Astrocyte of the spinal cord (primary cell): ENCODE measurements around the gene ACTG1.

Experiments used
- DNase-seq: peaks from one replicate; pipeline ENCODE4 v3.0.0; 2011; ENCODE audit warnings: low read depth, low spot score
- H3K4me3 ChIP-seq: 2 replicates; pipeline ENCODE4 v1.5.1; 2011; ENCODE audit warnings: low read depth, mild to moderate bottlenecking, low read length, moderate library complexity
- in situ Hi-C: cut with HindIII; loops from 2 replicates; pipeline ENCODE4 v1.10.0; 2017; ENCODE audit warnings: low sequenced_read_pairs
- TF ChIP-seq, protein P1 (sequence below): IDR thresholded peaks from 2 replicates; pipeline ENCODE4 v1.5.1; 2012; ENCODE audit warnings: low read depth, mild to moderate bottlenecking, low read length, inconsistent platforms

ACTG1 gene

DNA sequence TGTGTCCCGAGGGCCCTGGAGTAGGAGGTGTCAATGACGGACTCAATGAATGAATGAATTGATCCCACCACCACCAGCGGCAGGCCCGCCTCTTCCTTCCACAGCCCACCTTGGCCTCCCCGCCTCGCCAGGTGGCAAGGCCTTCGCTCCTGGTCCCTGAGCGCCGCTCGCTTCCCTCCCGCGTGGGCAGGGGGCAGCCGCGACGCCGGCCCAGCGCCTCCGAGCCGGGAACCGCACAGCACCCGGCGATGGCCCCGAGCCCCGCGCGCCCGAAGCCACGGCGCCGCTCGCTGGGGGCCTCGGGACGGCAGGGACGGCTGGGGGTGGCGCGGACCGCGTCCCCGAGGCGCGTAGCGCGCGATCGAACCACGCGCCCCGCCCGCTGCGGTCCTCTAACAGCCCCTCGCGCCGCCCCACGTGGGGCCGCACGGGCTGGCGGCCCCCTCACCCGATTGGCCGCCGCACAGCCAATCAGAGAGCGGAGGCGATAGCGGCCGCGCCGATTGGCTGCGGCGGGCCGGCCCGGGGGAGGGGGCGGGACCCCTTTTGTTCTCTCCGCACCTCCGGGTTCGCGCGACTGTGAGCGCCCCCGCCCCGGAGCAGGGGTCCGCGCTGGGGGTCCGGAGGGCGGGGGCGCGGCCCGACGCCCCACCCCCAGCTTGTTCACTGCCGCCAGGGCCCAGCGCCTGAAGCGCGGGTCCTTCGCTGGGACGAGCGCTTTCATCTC lies 31.4 kb downstream of the ACTG1 start:
- in situ Hi-C loops, result no loop called here
- peak; percentile 69 for DNase-seq
- H3K4me3 ChIP-seq, result peak overlapping the region; percentile 34
- TF ChIP-seq, protein P1, sequence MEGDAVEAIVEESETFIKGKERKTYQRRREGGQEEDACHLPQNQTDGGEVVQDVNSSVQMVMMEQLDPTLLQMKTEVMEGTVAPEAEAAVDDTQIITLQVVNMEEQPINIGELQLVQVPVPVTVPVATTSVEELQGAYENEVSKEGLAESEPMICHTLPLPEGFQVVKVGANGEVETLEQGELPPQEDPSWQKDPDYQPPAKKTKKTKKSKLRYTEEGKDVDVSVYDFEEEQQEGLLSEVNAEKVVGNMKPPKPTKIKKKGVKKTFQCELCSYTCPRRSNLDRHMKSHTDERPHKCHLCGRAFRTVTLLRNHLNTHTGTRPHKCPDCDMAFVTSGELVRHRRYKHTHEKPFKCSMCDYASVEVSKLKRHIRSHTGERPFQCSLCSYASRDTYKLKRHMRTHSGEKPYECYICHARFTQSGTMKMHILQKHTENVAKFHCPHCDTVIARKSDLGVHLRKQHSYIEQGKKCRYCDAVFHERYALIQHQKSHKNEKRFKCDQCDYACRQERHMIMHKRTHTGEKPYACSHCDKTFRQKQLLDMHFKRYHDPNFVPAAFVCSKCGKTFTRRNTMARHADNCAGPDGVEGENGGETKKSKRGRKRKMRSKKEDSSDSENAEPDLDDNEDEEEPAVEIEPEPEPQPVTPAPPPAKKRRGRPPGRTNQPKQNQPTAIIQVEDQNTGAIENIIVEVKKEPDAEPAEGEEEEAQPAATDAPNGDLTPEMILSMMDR, result no peak

DNA sequence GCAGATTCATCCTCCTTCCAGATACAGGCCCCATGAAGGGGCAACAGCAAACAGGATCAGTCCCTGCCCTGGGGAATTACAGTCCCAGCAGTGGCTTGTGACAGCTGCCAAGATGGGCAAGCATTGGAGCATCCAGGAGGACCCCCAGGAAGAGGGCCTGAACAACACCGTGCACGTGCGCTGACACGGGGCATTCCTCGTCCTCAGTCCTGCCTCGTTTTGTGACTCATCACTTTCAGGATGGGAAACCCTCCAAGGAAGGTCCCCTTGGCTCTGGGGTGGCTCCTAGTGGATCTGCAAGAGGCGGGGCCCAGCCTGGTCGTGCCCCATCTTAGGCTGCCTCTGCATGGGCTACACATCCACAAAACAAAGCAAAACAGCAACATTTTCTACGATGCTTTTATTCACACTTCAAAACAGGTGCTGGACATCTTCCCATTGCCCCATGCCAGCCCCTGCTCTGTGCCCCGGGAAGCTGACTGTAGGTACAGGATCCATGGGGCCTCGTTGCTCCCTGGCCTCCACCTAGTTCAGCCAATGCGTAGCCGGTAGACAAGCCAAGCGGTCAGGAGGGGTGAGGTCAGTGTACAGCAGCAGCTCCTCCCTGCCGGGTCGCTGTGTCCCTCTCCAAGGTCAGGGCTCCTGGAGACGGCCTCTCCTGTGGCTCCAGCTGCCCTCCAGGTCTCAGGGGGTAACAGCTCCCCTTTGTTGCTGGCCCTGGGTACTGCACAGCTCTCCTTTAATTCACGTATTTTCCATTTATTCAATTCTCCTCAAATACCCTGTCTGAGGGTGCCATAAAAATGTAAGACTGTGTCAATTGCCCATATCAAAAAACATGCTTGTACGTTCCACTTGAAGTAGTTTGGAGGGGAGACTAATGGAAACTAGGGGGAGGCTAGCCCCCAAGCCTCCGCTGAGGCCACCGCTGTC lies 32.2 kb downstream of the ACTG1 start:
- peak; percentile 62 for DNase-seq
- in situ Hi-C loops, result no loop called here
- TF ChIP-seq, protein P1, result peak; percentile 24
- H3K4me3 ChIP-seq, result no peak overlapping the region

DNA sequence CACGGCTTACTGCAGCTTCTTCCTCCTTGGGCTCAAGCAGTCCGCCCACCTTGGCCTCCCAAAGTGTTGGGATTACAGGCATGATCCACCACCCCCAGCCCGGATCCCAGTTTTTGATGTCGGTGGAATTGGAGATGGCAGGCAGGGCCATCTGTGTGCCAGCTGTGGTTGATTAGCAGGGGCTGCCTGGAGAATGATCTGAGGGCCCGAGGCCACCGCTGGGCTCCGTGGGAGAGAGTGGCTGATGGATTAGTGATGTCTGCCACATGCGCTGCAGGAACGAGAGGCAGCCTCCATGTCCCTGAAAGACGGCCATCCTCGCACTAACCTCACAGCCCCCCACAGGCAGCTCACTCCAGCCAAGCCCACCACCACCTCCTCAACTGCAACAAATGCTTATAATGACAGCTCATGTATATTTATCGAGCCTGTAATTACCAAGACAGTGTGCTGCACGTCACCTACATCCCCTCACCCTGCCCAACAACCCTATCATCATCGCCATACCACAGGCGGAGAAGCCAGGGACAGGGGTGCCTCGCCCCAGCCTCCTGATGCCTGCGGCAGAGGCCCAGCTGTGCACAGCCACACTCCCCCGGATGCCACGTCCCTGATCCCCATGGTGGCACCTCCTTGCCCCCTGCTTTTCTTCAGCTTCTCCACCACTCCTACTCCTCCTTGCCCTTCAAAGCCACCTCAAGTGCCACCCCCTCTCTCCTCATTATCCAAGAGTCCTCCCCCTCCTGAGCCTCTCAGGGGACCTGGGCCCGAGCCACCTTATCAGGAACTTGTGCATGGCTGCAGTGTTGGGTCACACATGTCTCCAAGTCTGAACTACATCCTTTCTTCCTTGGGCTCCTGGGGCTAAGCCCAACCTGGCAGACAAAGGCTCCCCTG lies 33.2 kb downstream of the ACTG1 start:
- no peak for DNase-seq
- TF ChIP-seq, protein P1, result no peak
- in situ Hi-C loops, result no loop called here
- no peak overlapping the region for H3K4me3 ChIP-seq

DNA sequence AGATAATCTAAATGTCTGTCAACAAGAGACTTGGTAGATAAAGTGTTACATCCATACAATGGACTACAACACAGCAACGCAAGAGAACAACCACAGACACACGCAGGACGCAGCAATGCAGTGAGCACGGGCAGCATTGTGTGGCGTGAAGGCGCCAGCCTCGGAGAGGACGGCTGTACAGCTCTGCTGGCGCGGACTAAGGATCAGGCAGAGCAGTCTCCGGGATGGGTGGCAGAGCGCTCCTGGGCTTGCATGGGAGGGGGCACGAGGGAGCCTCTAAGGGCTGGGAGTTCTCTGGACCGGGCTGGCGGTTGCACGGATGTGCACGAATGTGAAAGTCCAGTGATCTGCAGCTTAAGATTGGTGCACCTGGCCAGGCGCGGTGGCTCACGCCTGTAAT lies 34.5 kb downstream of the ACTG1 start:
- no peak for DNase-seq
- no peak overlapping the region for H3K4me3 ChIP-seq
- in situ Hi-C loops, result no loop called here
- TF ChIP-seq, protein P1, result no peak

DNA sequence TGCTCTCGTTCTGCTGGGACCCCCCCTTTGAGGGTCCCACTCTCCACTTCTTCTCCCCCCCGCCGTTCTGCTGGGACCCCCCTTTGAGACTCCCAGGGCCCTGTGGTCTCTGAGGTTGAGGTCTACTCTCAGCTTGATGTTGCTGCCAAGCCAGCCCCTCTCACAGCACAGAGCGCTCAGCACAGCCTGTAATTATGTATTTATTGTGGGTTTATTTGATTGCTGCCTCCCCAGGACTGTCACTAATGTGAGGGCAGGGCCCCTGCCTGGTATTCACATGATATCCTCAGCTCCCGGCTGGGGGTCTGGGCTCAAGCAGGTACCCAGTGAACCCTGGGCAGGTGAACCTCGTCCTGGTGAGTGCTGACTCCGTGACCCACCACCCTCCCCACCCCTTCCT lies 35.4 kb downstream of the ACTG1 start:
- TF ChIP-seq, protein P1, result no peak
- in situ Hi-C loops, result no loop called here
- no peak for DNase-seq
- H3K4me3 ChIP-seq, result no peak overlapping the region

DNA sequence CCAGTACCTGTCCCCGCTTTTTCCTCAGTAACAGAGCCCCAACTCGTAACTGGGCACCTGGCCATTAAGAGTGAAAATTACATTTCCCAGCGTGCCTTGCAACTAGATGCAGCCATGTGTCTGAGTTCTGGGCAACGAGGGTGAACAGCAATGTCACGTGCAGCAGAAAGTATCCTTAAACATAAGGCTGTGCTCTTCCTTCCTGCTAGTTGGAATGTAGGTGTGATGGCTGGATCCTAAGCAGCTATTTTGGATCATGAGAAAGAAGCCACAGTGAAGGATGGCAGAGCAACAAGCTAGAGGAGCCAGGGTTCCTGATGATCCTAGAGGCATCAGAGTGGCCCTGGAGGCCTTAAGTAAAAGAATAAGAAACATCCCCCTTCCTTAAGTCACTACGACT lies 36.0 kb downstream of the ACTG1 start:
- no peak overlapping the region for H3K4me3 ChIP-seq
- DNase-seq, result no peak
- TF ChIP-seq, protein P1, result no peak
- in situ Hi-C loops, result no loop called here
